NCI-H187 treated with DMSO at 0.1 percent for 48 hours (cell line): Measurements from ENCODE around the gene RAP1A.
"Not testable (repeated sequence)": the region's sequence is repeated elsewhere in the genome, so short reads cannot be mapped to it uniquely, and the experiment has no call there.

Experiments
- DNase-seq: peaks from one replicate; lab custom pipeline; 2025; lab: John Stamatoyannopoulos, UW

Gene RAP1A

DNA sequence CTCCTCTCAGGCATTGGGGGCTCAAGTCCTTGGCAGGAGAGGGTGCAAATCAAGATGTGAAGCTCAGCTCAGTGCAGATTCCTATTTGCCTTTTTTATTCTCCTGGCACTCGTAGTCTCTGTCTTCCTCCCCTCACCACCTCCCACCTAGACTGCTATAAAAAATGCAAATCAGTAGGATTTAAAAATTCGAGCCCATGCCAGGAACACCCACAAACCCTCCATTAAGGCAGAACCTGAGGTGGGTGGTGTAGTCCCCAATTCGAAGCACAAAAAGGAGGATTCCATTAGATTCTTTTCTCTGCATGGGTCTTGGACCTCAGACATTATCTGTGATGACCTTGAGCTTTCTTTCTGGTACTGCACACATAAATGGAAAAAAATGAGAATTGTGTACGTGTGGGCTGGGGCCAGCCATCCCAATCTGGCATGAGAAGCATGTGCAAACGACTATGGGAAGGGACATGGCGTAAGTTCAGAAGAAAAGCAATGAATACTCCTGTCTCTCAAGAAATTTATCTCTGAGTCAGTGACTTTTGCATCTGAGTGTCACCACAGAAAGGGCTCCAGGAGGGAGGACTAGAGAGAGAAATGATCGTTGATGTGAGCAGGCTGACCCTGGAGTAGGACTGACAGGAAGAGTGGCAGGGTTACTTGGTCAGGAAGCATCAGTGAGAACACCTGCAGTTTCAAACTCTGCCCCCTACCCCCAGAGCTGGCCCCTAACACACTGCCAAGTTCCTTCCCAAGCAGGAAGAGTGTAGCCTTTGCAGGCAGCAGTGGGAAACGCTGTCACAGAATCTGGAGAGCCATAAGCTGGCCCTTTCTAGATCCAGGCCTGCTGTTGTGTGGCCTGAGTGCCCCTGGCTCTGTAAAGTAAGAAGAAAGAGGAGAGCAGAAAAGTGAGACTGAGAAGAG, 117.9 kb downstream of the RAP1A start:
- DNase-seq, result no peak

DNA sequence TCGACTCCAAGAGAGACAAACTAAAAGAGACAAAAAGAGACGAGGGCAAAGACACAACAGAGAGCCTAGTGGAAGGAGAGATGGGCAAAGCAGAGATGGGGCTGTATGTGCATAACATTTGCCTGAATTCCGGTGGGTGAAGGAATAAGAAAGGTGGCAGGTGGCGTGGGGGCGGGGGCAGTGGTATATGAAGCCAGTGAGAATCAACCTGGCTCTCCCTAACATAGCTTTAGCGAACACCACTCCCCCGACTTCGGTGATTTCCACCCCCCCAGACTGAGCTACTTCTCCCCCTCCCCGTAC, 118.5 kb downstream of the RAP1A start:
- no peak for DNase-seq

DNA sequence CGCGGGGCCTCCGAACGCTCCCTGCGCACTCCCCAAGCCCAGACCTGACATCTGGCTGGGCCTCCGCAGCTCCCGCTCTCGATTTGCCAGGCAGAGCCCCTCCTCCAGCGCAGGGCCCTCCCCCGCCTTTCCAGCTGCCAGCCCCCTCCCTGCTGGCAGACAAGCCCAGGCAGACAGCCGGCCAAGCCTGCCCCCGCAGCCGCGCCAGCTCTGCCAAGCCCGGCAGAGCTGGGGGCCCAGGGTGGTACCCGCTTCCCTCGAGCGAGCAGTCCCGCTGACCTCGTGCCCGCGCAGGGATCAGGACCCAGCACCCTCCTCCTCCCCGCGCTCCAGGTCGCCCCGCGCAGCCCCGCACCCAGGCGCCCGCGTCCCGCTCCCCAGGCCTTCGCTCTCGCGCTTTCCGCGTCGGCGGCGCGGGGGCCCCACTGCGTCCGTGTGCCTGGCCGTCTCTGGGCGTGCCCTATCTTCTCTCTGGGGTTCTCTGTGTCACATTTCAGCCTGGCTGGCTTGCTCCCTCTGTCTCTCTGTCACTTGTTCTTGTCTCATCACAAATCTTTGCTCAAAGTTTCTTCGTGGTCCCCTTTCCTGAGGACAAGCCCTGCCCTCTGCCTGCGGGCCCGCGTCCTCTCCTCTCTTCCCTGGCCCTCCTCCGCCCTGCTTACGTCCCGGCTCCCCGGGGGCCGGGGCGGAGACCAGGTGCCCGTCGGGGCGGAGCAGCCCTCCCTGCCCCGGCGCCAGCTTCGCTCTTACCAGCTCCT, 119.0 kb downstream of the RAP1A start:
- no peak for DNase-seq

DNA sequence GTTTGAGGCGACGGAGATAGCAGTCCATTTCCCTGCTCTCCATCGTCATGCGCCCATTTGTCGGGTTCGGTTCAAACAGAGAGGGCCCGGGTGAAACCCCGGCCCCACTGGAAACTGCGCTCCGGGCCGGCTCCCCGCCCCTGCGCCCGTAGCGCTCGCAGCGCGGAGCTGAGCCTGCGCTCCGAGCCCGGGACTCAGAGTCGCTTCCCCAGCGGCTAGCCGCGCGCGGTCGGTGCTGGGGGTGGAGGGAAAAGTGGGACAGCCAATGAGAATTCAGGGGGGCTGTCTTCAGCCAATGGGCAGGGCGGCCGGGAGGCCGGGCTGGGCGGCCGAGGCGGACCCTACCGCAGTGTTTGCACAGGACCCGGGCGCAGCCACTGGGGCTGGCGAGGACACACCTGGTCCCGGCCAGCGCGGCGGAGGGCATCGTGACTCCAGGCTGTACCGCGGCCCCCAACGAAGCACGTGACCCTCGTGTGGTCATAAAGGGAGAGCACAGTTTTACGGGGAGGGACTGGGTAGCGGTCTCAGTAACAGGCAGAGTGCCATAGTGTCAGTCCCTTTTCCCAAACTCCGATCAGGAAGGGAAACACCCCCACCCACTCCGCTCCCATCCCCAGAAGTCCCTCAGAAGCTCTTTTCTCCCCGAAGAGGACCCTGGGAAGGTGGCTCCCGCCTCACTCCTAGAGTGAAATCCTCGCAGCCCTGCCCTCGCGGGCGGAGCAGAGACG, 119.8 kb downstream of the RAP1A start, which contains the start of gene INKA2:
Gene INKA2, minus strand, starts transcription at position 202 of the 731 bp plus-strand sequence. Its CDS starts 153 bp downstream, at position 49.
- peak; percentile 51 for DNase-seq

- DNase-seq, result no peak
Measured at GRCh38 chr1:111739925-111740765, 120.6 kb downstream of the RAP1A start.

- DNase-seq, result not testable (repeated sequence)
Measured at GRCh38 chr1:111742292-111742691, 122.7 kb downstream of the RAP1A start.

DNA sequence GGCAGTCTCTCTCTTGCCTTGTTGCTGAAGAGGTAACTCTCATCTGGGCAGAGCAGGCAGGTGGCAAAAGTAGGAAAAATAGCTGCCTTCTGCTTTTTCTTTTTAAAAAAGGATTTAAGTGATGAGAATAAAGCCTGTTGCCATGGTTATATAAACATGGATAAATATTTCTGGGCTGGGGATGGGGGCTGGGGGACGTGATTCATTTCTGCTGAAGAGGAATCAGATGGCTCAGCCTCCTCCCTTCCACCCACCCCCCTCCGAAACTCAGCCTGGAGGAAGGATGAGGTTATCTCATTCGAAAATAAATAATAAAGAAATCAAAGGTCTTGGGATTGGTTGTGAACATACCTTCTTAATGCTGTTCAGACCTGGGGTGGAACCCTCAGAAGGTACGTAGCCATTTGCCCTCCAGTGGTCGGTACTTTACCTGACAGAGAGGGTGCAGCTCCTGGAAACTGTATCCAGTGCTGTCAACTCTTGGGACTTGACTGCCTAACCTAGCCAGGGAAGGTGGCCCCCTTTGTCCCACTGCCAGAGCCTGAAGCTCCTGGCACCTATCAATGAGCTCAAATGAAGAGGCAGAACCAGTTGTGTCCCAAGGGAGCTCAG, 123.5 kb downstream of the RAP1A start:
- DNase-seq, result no peak

GRCh38 chr1:111743679-111744101, 124.1 kb downstream of the RAP1A start:
- DNase-seq, result no peak

DNA sequence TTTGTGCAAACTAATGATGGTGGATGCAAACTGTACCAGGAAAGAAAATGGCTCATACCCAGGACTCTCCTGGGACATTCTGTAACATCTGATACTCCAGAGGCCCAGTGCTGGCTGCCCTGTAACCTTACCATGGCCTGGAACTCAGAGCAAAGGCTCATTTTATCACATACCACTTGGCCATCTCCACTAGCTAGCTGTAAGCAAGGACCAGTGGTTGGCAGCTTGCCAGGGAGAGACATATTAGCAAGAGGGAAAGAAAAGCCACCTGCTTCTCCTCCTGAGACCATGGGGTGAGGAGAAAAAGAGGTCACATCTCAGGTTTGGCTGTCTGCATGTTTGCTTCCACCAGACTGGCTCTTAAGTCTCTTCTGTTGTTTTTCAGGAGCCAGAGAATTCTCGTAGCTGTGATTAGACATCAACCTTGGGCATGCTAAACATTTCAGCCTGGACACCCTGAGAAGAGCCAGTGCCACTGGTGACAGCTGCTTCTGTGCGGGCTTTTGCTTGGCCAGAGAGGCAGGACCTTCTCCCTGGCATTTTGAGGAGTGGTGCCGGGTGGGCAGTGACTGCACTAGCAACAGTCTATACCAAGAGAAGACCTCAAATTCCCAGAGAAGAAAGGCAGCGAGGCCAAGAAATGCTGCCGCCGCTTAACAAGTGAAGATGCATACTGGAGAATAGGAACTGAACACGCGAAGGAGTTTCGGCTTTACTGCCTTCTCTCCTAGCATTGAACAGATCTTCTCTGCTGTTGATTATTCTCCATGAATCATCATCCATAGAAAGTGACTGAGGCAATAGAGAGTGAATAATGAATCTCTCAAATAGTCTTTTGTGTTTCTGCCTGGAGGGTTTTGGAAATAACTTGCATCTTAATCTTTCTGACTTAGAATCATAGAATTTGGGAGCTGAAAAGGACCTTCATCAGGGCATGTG, 126.4 kb downstream of the RAP1A start:
- DNase-seq, result no peak

- DNase-seq, result no peak
Measured at GRCh38 chr1:111746614-111746999, 127.0 kb downstream of the RAP1A start.

DNA sequence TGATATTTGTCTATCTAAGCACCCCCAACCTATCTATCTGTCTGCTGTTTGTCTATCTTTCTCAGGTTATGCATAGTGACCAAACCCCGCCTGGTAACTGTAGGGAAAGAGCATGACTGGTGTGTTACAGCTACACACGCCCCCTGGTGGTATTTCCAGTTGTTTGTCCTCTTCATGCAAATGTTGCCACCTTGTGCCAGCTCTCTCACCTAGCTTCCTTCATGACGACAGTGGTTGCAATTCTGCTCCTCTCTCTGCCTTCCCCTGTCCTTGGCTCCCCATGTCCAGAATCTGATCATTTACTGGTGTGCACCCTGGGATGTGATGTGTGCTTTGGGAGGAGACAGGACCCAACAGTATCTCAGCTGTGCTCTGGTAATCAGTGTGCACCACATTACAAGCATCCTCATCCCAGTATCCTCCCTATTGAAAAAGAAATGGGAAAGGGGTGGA, 127.7 kb downstream of the RAP1A start:
- no peak for DNase-seq

- DNase-seq, result no peak
Measured at GRCh38 chr1:111747947-111748346, 128.4 kb downstream of the RAP1A start.

GRCh38 chr1:111749628-111750027, 130.0 kb downstream of the RAP1A start:
- DNase-seq, result no peak

DNA sequence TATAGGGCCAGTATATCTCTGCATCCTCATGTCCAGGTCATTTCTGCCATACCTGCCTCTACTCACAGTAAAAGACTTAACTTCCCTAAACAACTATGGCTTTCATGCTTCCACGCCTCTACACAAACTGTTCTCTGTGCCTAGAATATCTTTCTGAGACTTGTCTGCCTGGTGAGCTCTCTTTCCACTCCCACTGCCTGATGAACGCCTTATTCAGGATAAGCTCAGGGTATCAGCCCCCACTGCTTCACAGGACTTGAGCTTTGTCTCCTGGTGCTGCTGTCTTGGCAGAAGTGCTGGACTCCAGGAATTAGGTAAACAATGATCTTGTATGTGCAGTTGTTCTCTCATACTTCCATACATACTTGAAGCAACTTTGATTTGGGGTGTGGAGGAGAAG, 131.3 kb downstream of the RAP1A start:
- DNase-seq, result no peak

DNA sequence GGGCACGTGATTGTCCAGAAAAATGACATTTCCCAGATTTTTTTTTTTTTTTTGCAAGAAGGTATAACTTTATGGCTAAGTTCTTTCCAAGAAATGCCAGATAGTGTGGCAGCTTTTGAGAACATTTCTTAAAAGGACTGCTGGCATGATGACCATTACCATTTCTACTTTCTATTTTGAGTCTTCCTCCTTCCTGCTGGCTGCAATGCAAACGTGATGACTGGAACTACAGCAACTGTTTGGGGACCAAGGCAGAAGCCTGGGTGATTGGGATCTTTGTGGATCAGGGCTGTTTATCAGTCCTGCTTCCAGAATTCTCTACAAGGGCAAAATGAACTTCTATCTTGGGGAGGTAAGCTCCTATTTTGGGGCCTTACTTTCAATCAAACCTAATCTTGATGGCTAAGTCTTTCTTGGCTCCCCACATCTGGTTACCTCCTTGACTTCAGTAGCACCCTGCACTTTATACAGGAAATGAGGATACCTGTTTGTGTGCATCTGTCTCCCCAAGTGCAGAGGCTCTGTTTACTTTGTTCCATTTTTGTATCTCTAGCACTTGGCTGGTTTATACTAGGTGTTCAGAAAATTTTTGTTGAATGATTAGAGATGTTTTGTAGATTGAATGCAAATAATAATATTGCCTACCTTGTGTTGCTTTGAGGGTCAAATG, 132.5 kb downstream of the RAP1A start:
- no peak for DNase-seq

DNA sequence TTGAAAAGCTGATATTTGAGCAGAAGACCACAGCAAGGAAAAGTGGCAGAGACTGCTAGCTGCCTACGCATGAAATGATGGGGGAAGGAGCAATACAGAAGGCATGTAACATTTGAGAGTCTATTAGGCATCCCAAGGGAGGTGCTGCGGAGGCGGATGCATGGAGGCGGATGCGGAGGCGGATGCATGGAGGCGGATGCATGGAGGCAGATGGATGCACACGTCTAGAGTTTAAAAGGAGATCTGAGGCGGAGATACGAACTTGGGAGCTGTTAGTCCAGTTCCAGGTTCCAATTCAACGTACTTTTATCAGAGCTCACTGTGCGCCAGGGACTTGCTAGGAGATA, 135.4 kb downstream of the RAP1A start:
- no peak for DNase-seq

DNA sequence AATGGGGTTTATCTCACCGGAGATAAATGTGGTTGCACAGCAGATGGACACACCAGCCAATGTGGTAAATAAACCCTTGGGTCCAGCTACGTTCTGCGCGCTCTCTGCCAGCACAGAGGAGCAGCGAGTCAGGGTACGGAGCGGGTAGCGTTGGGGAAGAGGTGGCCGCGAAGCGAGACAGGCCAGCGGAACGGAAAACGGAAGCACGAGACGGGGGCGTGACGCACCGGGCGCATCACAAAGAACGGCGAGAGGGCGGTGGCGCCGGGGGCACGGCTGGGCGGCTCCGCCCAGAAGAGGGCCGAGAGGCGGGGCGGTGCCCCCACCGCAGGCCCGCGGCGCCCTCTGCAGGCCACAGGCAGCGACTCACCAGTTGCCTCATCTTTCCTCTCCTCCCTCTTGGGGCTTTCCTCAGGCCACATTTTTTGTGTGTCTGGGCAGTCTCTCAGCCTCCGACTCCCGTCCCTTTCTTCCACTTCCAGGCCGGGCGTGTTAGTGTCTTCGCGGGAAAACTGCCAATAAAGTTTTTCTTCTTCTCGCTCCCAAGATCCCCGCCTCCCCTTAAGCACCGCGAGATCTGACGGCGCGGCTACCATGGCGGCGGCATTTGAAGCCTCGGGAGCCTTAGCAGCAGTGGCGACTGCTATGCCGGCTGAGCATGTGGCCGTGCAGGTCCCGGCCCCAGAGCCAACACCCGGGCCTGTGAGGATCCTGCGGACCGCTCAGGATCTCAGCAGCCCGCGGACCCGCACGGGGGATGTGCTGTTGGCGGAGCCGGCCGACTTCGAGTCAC, 135.9 kb downstream of the RAP1A start, which contains the start of gene DDX20:
Gene DDX20, plus strand, starts transcription at position 571 of the 793 bp plus-strand sequence. Its CDS starts 24 bp downstream, at position 595.
- DNase-seq, result peak; percentile 73

- DNase-seq, result no peak
Measured at GRCh38 chr1:111756124-111756513, 136.5 kb downstream of the RAP1A start.
